HUES64 (cell line): Measurements from ENCODE around the gene EXOG.

ENCODE experiments used
- H3K27ac ChIP-seq: 2 replicates; pipeline ENCODE4 v1.7.0; 2013; ENCODE audit warnings: low read depth, low read length, inconsistent platforms
- H3K27me3 ChIP-seq: 2 replicates; pipeline ENCODE4 v1.6.1; 2013; ENCODE audit warnings: mild to moderate bottlenecking, low read length; ENCODE audit not compliant: insufficient read depth
- H3K36me3 ChIP-seq: 2 replicates; pipeline ENCODE4 v1.6.1; 2013; ENCODE audit warnings: mild to moderate bottlenecking, low read length; ENCODE audit not compliant: insufficient read depth
- H3K4me1 ChIP-seq: 2 replicates; pipeline ENCODE4 v1.6.1; 2013; ENCODE audit warnings: mild to moderate bottlenecking, low read length, moderate library complexity; ENCODE audit not compliant: insufficient read depth
- H3K4me3 ChIP-seq: 2 replicates; pipeline ENCODE4 v1.5.1; 2013; ENCODE audit warnings: mild to moderate bottlenecking, low read length, moderate library complexity
- H3K9ac ChIP-seq: 2 replicates; pipeline ENCODE4 v1.6.1; 2013; ENCODE audit warnings: mild to moderate bottlenecking, low read depth, low read length
- H3K9me3 ChIP-seq: 2 replicates; pipeline ENCODE4 v1.6.1; 2013; ENCODE audit warnings: low read depth, low read length; ENCODE audit not compliant: insufficient read depth
- WGBS: fragments of 150-250, 120-280 bp; methylation state at CpG from one replicate; pipeline ENCODE4 v1.1.7; 2013; ENCODE audit warnings: missing lambda C conversion rate; 5-methylcytosine and 5-hydroxymethylcytosine counted together

EXOG gene

DNA sequence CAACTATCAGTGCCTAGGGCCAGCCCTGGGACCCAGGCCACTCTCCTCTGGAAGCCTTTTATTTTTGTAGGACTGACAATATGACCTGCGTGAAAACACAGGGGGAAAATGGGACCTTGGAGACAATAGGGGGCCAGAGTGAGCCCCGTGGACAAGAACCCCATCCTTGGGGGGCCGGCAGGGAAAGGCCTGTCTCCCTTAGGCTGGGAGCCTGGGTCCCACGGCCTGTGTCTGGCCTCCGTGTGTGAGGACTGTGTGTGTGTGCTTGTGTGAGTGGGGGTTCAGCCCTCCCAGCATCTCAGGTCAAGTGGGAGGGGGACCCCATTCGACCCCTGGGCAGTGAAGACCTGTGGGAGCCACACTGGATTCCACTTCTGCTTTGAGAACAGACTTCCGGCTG lies 53.3 kb downstream of the EXOG start:
- no peaks in the 10 kb centered on the region for H3K9me3 ChIP-seq
- H3K27me3 ChIP-seq: no peaks in the 10 kb centered on the region
- no peak overlapping the region for H3K4me3 ChIP-seq
- no peaks in the 10 kb centered on the region for H3K36me3 ChIP-seq
- no peak overlapping the region for H3K27ac ChIP-seq
- no peak overlapping the region for H3K9ac ChIP-seq
- WGBS: 94% methylated on average over 7 of the region's 7 CpGs
- H3K4me1 ChIP-seq: 0 out of 2 replicates have a peak, but pooled peaks cover 4% of the 10 kb centered on the region

GRCh38 chr3:38549957-38550840 lies 54.1 kb downstream of the EXOG start:
- WGBS: 97% methylated on average over 33 of the region's 33 CpGs
- Histone ChIP-seq H3K4me1 (0 out of 2 replicates have a peak, but pooled peaks cover 4% of the 10 kb centered on the region), H3K9ac (no peak overlapping the region), H3K9me3 (no peaks in the 10 kb centered on the region), H3K27ac (no peak overlapping the region), H3K27me3 (no peaks in the 10 kb centered on the region), H3K36me3 (no peaks in the 10 kb centered on the region), H3K4me3 (no peak overlapping the region)

DNA sequence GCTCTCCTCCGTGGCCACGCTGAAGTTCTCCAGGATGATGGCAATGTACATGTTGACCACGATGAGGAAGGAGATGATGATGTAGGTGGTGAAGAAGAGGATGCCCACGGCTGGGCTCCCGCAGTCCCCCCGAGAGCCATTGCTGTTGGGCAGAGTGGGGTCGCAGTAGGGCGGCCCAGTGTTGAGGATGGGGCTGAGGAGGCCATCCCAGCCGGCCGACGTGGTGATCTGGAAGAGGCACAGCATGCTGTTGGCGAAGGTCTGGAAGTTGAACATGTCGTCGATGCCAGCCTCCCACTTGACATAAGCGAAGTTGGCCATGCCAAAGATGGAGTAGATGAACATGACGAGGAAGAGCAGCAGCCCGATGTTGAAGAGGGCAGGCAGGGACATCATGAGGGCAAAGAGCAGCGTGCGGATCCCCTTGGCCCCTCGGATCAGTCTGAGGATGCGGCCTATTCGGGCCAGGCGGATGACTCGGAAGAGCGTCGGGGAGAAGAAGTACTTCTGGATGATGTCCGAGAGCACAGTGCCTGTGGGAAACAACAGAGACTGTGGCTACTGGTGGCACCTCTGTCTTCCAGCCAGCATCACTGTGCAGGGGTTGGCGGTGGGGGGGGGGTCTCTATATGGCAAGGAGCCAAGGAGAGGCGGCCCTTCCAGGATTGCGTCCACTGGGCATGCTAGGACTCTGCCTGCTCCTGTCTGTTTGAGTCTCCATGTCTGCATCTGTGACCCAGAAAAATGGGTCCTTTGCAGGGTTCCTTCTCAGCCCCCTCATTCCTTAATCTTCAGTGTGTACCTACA lies 55.1 kb downstream of the EXOG start:
- WGBS: 95% methylated on average over 30 of the region's 30 CpGs
- no peak overlapping the region for H3K4me3 ChIP-seq
- H3K27ac ChIP-seq: no peak overlapping the region

DNA sequence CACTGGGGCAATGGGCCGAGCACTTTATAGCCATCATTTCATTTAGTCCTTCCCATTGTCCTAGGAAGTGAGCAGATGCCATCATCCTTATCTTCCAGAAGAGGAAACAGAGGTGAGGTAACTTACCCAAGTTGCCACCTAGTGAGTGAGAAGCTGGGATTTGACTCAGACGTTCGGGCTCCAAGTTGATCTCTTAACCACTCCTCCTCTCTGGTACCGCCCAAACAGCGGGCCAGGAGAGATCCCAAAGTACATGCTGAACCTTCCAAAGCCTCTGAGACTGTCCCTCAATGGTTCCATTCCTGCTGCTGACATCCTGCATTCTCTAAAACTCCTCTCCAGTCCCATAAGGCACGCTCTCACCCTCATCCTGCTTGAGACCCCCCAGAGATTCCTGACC lies 56.2 kb downstream of the EXOG start:
- 82% methylated on average over 6 of the region's 6 CpGs for WGBS
- H3K27ac ChIP-seq: no peak overlapping the region

More for the DNA sequence above, 55.1 kb downstream of the EXOG start:
- no peaks in the 10 kb centered on the region for H3K27me3 ChIP-seq
- H3K9me3 ChIP-seq: no peaks in the 10 kb centered on the region
- H3K36me3 ChIP-seq: no peaks in the 10 kb centered on the region
- 0 out of 2 replicates have a peak, but pooled peaks cover 4% of the 10 kb centered on the region for H3K4me1 ChIP-seq
- H3K9ac ChIP-seq: no peak overlapping the region

DNA sequence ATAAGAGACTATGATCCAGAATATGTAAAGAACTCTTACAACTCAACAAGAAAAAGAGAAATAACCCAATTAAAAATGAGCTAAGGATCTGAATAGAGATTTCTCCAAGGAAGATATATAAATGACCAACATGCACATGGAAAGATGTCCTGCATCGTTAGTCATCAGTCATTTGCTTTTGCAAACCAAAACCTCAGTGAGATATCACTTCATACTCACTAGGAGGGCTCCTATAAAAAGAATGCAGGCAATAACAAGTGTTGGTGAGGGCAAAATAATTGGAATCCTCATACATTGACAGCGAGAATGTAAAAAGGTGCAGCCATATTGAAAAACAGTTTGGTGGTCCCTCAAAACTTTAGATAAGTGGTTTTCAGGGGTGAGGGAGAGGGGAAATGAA lies 56.9 kb downstream of the EXOG start:
- Histone ChIP-seq H3K4me1 (0 out of 2 replicates have a peak, but pooled peaks cover under 1% of the 10 kb centered on the region), H3K4me3 (no peak overlapping the region), H3K9me3 (no peaks in the 10 kb centered on the region), H3K27ac (no peak overlapping the region), H3K36me3 (no peaks in the 10 kb centered on the region), H3K9ac (no peak overlapping the region), H3K27me3 (no peaks in the 10 kb centered on the region)
- 96% methylated on average over 2 of the region's 2 CpGs for WGBS

More for the DNA sequence above, 56.2 kb downstream of the EXOG start:
- Histone ChIP-seq H3K9ac (no peak overlapping the region), H3K9me3 (no peaks in the 10 kb centered on the region), H3K27me3 (no peaks in the 10 kb centered on the region), H3K4me1 (0 out of 2 replicates have a peak, but pooled peaks cover 4% of the 10 kb centered on the region), H3K4me3 (no peak overlapping the region), H3K36me3 (no peaks in the 10 kb centered on the region)

GRCh38 chr3:38554127-38554827 lies 58.1 kb downstream of the EXOG start:
- no peaks in the 10 kb centered on the region for H3K4me1 ChIP-seq
- no peak overlapping the region for H3K9ac ChIP-seq
- no peak overlapping the region for H3K27ac ChIP-seq
- H3K36me3 ChIP-seq: no peaks in the 10 kb centered on the region
- no peak overlapping the region for H3K4me3 ChIP-seq
- no peaks in the 10 kb centered on the region for H3K27me3 ChIP-seq
- WGBS: 95% methylated on average over 8 of the region's 8 CpGs
- H3K9me3 ChIP-seq: no peaks in the 10 kb centered on the region

GRCh38 chr3:38555149-38555840 lies 59.2 kb downstream of the EXOG start:
- no peaks in the 10 kb centered on the region for H3K9me3 ChIP-seq
- no peaks in the 10 kb centered on the region for H3K27me3 ChIP-seq
- H3K9ac ChIP-seq: no peak overlapping the region
- H3K36me3 ChIP-seq: no peaks in the 10 kb centered on the region
- no peak overlapping the region for H3K4me3 ChIP-seq
- WGBS: 95% methylated on average over 6 of the region's 6 CpGs
- no peak overlapping the region for H3K27ac ChIP-seq
- H3K4me1 ChIP-seq: no peaks in the 10 kb centered on the region

- no peaks in the 10 kb centered on the region for H3K36me3 ChIP-seq
- H3K4me3 ChIP-seq: no peak overlapping the region
- H3K4me1 ChIP-seq: no peaks in the 10 kb centered on the region
- no peak overlapping the region for H3K9ac ChIP-seq
- H3K9me3 ChIP-seq: no peaks in the 10 kb centered on the region
- no peaks in the 10 kb centered on the region for H3K27me3 ChIP-seq
- H3K27ac ChIP-seq: no peak overlapping the region
- WGBS: 97% methylated on average over 2 of the region's 2 CpGs
Observed at GRCh38 chr3:38555926-38556325, 59.8 kb downstream of the EXOG start.

DNA sequence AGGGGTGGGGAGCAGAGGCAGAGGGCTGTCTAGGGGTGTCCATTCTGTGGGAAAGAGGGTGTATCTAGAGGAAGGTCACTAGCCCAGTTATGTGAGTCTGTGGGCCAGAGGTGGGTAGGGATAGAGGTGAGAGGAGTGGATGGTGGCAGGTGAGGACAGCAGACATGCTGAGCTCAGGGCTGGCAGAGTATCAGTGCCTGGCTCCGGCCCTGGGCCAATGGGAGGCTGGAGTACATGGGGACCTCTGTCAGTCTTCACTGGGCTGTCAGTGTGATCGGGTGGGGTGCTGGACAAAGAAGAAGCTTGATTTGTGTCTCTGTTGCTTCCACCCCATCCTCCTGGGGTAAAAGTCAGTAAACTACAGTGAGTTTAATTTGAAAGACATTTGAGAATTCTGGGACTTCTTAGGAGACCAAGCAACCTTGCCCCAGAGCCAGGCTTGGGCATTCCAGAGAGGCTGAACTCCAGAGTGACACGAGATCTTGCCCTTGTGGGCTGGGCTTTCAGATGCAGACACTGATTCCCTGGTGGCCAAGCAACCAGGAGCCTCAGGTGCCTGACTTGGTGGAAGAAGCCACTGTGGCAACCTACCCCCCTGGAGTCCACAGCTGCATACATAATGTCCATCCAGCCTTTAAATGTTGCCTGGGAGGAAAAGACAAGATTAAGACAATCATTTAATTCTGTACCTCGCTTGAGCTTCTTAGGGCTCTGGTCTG lies 60.7 kb downstream of the EXOG start:
- no peak overlapping the region for H3K27ac ChIP-seq
- H3K9ac ChIP-seq: no peak overlapping the region
- WGBS: 86% methylated on average over 4 of the region's 4 CpGs
- no peaks in the 10 kb centered on the region for H3K9me3 ChIP-seq
- no peak overlapping the region for H3K4me3 ChIP-seq
- no peaks in the 10 kb centered on the region for H3K4me1 ChIP-seq
- H3K36me3 ChIP-seq: no peaks in the 10 kb centered on the region
- H3K27me3 ChIP-seq: no peaks in the 10 kb centered on the region

GRCh38 chr3:38558864-38559263 lies 62.7 kb downstream of the EXOG start:
- 100% methylated on average over 1 of the region's 1 CpG for WGBS
- Histone ChIP-seq H3K27me3 (no peaks in the 10 kb centered on the region), H3K4me3 (no peak overlapping the region)

More at GRCh38 chr3:38558864-38559263, 62.7 kb downstream of the EXOG start:
- Histone ChIP-seq H3K9ac (no peak overlapping the region), H3K27ac (no peak overlapping the region), H3K9me3 (no peaks in the 10 kb centered on the region), H3K4me1 (no peaks in the 10 kb centered on the region), H3K36me3 (no peaks in the 10 kb centered on the region)
